Natural killer cell treated with Interleukin-12 subunit alpha and Interleukin-12 subunit beta and Interleukin-15 and Interleukin-18, amount 100 ng/mL, for 72 hours (primary cell): ENCODE measurements around the gene ALOX5AP. TPM values are rescaled to one million over a fixed set of nuclear protein-coding genes. Genes with fewer than 3 reads are reported as not detected.

Experiments used
- ATAC-seq, 2 donors: fragments of 150-1000 bp; cut with Tn5 transposase in 1 of 2; sonication (Bioruptor Pico), chemical (Tn5 transposase) in 1 of 2; 2 replicates each; pipeline ENCODE4 v1.10.0; 2021
- DNase-seq: peaks from one replicate; pipeline ENCODE4 v3.0.0; 2022; ENCODE audit warnings: low spot score
- H3K27ac Mint-ChIP-seq, 2 donors: 1 replicate in 1 of 2; 2 replicates in 1 of 2; pipeline ENCODE4 v1.8.0; 2022; ENCODE audit warnings: mixed read lengths in 2 of 2, mild to moderate bottlenecking in 1 of 2, moderate library complexity in 1 of 2
- H3K27me3 Mint-ChIP-seq, 2 donors: 1 replicate in 1 of 2; 2 replicates in 1 of 2; pipeline ENCODE4 v1.8.0; 2022; ENCODE audit warnings: mixed read lengths in 2 of 2
- H3K36me3 Mint-ChIP-seq: one replicate; pipeline ENCODE4 v1.8.0; 2022; ENCODE audit warnings: mixed read lengths
- H3K4me1 Mint-ChIP-seq, 2 donors: 1 replicate in 1 of 2; 2 replicates in 1 of 2; pipeline ENCODE4 v1.8.0; 2022; ENCODE audit warnings: low read depth in 2 of 2, mixed read lengths in 2 of 2, mild to moderate bottlenecking in 1 of 2
- H3K4me3 Mint-ChIP-seq: one replicate; pipeline ENCODE4 v1.8.0; 2022; ENCODE audit warnings: mixed read lengths
- H3K9me3 Mint-ChIP-seq: 2 replicates; pipeline ENCODE4 v1.8.0; 2022; ENCODE audit warnings: mixed read lengths
- total RNA-seq, 2 donors: library from RNA; stranded (reverse); gene quantifications; one replicate each; pipeline ENCODE4 v1.2.3, GENCODE V29; 2022

The ALOX5AP gene
- total RNA-seq, 2 donors from 2014 or later = 49.8 to 173 TPM

DNA sequence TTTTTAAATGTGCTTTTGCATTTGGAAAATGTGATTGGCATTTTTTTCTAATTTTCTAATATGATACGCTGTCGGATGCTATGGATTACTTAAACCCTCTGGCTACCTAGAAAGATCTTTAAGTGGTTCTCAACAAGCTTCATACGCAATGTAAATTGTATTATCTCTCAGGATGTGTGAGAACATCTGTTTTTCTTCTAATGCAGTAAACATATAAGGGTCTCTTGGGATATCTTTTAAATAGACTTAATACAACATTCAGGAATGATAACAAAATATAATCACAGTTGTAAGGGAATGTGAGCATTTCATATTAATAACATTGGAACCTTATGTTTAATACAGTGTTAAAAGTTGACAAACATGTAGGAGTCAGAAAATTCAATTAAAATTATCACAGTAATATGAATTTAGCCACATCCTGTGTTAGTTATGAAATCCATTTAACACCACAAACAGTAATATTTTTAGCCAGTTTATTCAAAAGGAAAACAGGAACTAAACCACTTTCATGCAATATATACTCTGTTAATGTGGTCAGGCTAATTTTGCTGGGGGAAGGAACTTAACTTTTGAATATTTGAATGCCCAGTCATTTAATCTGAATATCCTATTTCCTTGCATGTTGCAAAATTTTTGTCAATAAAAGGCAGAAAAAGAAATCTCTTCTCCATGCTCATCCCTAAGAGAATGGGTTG is 15.0 kb upstream of the ALOX5AP start:
- H3K9me3 Mint-ChIP-seq = no peaks in the 10 kb centered on the region
- peak overlapping the region; percentile 59 to 87 for H3K27ac Mint-ChIP-seq
- H3K27me3 Mint-ChIP-seq = no peaks in the 10 kb centered on the region
- no peak for DNase-seq
- ATAC-seq = peak; percentile 81 to 82
- peaks cover 14% of the 10 kb centered on the region for H3K36me3 Mint-ChIP-seq
- peaks cover 53 to 58% of the 10 kb centered on the region in 2 donors for H3K4me1 Mint-ChIP-seq
- H3K4me3 Mint-ChIP-seq = peak overlapping the region; percentile 65

DNA sequence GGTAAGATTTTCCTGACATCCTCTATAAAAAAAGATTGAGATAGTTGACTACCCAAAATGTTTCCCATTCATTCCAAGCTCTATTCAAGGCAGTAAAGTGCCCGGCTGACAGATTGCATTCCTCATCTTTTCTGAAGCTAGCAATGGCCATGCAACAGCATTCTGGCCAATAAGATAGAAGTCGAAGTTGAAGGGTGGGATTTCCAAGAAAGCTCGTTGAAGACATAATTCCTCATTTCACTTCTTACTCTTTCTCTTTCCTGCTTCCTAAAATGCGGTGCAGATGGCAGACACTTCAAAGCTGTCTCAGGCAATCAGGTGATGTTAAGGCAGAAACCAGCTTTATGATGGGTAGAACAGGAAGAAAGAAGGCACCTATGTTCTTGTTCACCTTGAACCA is 13.4 kb upstream of the ALOX5AP start:
- H3K27me3 Mint-ChIP-seq = no peaks in the 10 kb centered on the region
- H3K9me3 Mint-ChIP-seq = no peaks in the 10 kb centered on the region
- ATAC-seq (no peak), DNase-seq (no peak)
- H3K4me3 Mint-ChIP-seq = peak overlapping the region; percentile 65
- peaks cover 50 to 53% of the 10 kb centered on the region in 2 donors for H3K4me1 Mint-ChIP-seq
- peaks cover 14% of the 10 kb centered on the region for H3K36me3 Mint-ChIP-seq
- peak overlapping the region; percentile 59 to 87 for H3K27ac Mint-ChIP-seq

DNA sequence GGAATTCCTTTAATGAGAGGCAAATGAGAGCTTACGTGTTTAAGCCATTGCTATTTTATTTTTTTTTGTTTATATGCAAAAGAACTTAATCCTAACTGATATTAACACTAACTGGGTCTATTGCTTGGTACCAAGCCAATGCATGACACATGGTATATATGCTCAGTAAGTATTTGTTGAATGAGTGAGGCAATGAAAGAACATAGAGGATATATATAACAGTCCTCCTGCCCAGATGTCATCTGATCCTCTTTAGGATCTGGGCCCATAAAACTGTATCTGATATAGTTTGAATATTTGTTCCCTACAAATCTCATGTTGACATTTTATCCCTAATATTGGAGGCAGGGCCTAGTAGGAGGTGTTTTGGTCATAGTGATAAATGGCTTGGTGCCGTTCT is 13.0 kb upstream of the ALOX5AP start:
- DNase-seq = no peak
- ATAC-seq = no peak

DNA sequence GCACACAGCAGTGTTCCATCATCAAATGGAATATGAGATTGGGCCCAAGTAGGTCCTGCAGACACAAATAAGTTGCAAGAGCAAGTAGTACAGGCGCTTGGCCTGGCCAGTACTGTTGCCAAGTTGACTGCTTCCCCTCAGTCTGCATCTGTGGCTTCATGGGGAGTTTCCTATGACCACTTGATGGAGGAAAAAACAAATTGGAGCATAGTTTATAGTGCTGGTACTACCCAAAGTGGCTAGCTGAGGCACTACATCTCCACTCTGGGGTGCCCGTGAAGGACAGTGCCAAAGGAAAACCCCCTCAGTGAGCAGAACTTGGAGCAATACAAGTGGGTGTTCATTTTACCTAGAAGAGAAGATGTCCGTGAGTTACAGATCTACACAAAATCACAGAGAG is 10.6 kb upstream of the ALOX5AP start:
- Mint-ChIP-seq H3K27me3 (no peaks in the 10 kb centered on the region), H3K36me3 (peaks cover 14% of the 10 kb centered on the region), H3K4me3 (no peak overlapping the region), H3K27ac (no peak overlapping the region), H3K4me1 (peaks cover 35 to 36% of the 10 kb centered on the region in 2 donors), H3K9me3 (no peaks in the 10 kb centered on the region)
- peak in 1 of 2 donors; percentile 55 for ATAC-seq
- DNase-seq = no peak

More for the DNA sequence above, 13.0 kb upstream of the ALOX5AP start:
- Mint-ChIP-seq H3K27me3 (no peaks in the 10 kb centered on the region), H3K36me3 (peaks cover 14% of the 10 kb centered on the region), H3K27ac (peak overlapping the region; percentile 59 to 87), H3K4me1 (peaks cover 48 to 53% of the 10 kb centered on the region in 2 donors), H3K9me3 (no peaks in the 10 kb centered on the region), H3K4me3 (no peak overlapping the region)

DNA sequence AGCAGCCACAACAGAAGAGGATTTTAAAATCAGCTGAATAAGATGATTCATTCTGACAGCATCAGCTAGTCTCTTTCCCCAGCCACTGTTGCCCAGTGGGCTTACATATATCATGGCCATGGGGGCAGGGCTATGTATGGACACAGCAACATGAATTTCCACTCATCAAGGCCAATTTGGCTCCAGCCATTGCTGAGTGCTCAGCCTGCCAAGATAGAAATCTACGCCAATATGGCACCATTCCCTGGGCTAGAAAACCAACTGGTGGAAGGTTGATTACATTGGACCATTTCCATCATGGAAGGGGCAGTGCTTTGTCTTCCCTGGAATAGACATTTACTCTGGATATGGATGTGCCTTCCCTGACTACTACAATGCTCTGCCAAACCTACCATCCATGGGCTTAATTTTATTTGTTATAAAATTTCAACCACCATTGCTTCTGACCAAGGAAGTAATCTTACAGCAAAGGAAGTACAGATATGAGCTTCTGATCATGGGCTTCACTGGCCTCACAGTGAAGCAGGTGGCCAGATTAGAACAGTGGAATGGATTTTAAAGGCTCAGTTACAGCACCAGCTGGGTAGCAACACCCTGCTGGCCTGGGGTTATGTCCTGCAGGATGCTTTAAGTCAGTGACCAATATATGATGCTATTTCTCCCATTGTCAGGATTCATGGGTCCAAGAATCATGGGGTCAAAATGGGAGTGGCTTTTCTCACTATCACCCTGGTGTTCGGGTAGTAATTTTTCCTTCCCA is 9.8 kb upstream of the ALOX5AP start:
- ATAC-seq (no peak), DNase-seq (no peak)
- H3K4me1 Mint-ChIP-seq = peaks cover 29 to 33% of the 10 kb centered on the region in 2 donors
- peaks cover 14% of the 10 kb centered on the region for H3K36me3 Mint-ChIP-seq
- H3K27ac Mint-ChIP-seq = no peak overlapping the region
- no peaks in the 10 kb centered on the region for H3K27me3 Mint-ChIP-seq
- H3K4me3 Mint-ChIP-seq = no peak overlapping the region
- no peaks in the 10 kb centered on the region for H3K9me3 Mint-ChIP-seq

DNA sequence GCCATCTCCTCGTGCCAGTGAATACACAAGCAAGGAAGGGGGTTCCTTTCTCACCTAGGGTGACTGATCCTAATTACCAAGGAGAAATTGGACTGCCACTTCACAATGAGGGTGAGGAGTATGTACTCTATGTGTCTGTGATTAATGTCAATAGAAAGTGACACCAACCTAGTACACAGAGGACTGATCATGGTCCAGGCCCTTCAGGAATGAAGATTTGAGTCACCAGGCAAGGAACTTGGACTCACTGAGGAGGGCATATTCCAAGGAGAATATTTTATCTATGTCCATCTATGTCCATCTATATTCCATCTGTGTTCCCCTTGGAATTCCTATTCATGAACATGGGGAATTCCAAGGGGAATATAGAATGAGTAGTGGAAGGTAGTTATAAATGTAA is 9.2 kb upstream of the ALOX5AP start:
- H3K27me3 Mint-ChIP-seq = no peaks in the 10 kb centered on the region
- DNase-seq (no peak), ATAC-seq (no peak)
- no peak overlapping the region for H3K27ac Mint-ChIP-seq
- no peaks in the 10 kb centered on the region for H3K9me3 Mint-ChIP-seq
- no peak overlapping the region for H3K4me3 Mint-ChIP-seq
- peaks cover 22 to 26% of the 10 kb centered on the region in 2 donors for H3K4me1 Mint-ChIP-seq
- peaks cover 14% of the 10 kb centered on the region for H3K36me3 Mint-ChIP-seq

DNA sequence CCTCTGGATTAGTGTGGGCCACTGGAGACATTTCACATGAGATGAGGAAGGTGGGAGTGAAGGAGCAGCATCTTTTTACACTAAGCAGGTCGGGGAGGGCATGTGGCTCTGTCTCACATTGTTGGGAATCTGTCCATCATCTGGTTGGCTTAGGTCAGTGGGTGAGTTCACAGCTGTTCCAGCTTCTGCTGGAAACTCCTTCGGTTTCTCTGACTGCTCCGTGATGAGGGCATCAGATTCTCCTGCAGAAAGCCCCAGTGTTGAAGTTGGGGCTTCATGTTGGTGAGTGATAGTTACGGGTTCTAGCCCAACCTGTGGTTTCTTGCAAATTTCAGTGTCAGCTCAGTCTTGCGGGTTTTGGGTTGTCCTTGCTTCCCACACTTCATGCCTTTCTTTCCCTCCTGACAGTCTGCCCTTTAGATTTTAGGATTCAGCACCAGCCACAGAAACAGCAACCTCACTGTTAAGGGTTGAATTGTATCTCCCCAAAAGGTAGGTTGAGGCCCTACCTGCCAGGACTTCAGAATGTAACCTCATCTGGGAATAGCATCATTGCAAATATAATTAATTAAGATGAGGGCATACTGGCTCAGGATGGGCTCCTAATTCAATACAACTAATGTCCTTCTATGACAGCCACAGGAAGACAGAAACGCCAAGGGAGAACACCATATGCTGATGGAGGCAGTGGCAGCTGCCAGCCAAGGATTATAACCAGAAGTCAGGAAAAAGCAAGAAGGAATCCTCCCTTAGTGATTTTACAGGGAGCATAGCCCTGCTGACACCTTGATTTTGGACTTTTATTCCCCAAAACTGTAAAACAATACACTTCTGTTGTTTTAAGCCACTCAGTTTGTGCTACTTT is 7.6 kb upstream of the ALOX5AP start:
- Mint-ChIP-seq H3K27me3 (peaks cover 0 to 2% of the 10 kb centered on the region in 2 donors), H3K36me3 (peaks cover 10% of the 10 kb centered on the region), H3K9me3 (no peaks in the 10 kb centered on the region), H3K4me3 (no peak overlapping the region), H3K27ac (no peak overlapping the region), H3K4me1 (peaks cover 18% of the 10 kb centered on the region in 2 donors)
- DNase-seq = no peak
- no peak for ATAC-seq

DNA sequence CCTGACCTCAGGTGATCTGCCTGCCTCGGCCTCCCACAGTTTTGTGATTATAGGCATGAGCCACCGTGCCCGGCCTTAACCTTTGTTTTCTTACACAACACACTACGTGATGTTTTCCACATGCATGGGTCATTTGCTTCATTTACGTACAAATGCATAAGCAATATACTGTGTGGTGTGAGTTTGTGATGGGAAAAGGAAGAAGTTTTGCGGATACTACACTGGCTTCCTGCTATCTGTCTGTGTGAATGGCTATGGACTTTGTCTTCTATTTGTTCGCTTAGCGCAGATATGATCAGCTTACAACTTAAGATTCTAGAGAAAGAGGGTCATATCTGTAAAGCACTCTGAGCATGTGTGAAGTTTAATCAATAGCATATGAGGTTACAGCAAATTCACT is 5.5 kb upstream of the ALOX5AP start:
- Mint-ChIP-seq H3K27ac (peak overlapping the region in 1 of 2 donors; percentile 39), H3K9me3 (no peaks in the 10 kb centered on the region), H3K27me3 (peaks cover 0 to 2% of the 10 kb centered on the region in 2 donors), H3K4me1 (peaks cover 15 to 20% of the 10 kb centered on the region in 2 donors), H3K36me3 (peaks cover 3% of the 10 kb centered on the region), H3K4me3 (no peak overlapping the region)
- ATAC-seq (no peak), DNase-seq (no peak)

DNA sequence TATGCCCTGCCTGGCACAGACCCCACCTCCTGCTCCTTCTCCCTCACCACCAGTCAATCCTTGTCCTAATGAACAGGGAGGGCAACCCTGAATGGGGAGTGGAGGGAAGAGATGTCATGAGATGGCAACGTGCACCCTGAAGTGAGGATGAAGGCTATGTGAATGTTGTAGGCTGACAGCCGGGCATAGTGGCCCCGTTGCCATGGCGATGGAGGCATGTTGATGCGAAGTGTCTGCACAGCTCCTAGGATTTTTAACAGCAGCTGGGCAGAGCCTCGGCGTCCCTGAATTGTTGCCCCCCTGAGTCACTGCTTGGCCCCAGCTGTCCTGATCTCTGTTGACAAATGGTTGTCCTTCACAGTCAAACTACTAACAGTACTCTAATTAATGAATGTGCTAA is 4.8 kb upstream of the ALOX5AP start:
- Mint-ChIP-seq H3K27me3 (peaks cover 0 to 2% of the 10 kb centered on the region in 2 donors), H3K4me1 (peaks cover 19 to 22% of the 10 kb centered on the region in 2 donors), H3K27ac (peak overlapping the region in 1 of 2 donors; percentile 39), H3K4me3 (no peak overlapping the region), H3K36me3 (no peaks in the 10 kb centered on the region), H3K9me3 (no peaks in the 10 kb centered on the region)
- DNase-seq (no peak), ATAC-seq (no peak)

DNA sequence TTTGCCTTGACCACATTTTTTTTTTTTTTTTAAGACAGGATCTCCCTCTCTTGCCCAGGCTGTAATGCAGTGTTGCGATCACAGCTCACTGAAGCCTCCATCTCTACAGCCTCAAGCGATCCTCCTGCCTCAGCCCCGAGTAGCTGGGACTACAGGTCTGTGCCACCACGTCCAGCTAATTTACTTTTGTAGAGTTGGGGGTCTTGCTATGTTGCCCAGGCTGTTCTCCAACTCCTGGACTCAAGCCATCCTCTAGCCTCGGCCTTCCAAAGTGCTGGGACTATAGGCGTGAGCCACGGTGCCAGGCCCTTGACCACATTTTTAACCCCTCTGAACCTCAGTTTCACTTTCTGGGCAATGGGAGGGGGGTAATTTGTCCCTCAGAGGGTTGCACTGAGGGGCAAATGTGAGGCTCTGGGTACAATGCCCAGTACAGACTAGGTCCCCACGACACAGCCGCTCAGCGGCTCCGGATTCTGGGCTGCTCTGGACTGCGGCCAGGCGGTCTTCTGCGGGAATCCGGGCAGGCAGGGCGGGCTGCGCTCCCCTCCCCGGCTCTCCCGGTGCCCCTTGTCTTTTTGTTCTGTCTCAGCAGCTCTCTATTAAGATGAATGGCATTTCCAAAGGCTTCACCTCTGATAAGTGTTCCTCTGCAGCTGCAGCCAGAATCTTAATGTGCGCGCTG is 3.8 kb upstream of the ALOX5AP start:
- Mint-ChIP-seq H3K9me3 (no peaks in the 10 kb centered on the region), H3K4me1 (peaks cover 25 to 29% of the 10 kb centered on the region in 2 donors), H3K27ac (peak overlapping the region in 1 of 2 donors; percentile 43), H3K36me3 (no peaks in the 10 kb centered on the region), H3K4me3 (no peak overlapping the region), H3K27me3 (peaks cover 0 to 2% of the 10 kb centered on the region in 2 donors)
- DNase-seq (no peak), ATAC-seq (no peak)

DNA sequence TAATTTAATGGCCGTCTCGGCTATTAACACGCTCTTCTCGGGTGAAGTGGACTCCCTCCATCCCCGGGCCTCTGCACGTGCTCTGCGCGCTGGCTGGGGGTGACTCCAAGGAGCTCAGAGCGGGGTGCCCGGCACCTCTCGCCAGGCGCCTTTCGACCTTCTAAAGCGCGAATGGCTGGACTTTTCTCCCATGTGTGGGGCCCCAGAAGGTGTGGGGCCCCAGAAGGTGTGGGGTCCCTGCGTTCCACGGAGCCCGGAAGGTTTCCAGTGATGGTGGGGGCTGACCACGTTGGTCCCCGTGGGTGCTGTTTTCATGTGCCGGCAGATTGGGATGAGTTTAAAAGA is 3.3 kb upstream of the ALOX5AP start:
- peak overlapping the region in 1 of 2 donors; percentile 16 for H3K27ac Mint-ChIP-seq
- H3K4me3 Mint-ChIP-seq = no peak overlapping the region
- H3K36me3 Mint-ChIP-seq = no peaks in the 10 kb centered on the region
- peaks cover 0 to 2% of the 10 kb centered on the region in 2 donors for H3K27me3 Mint-ChIP-seq
- ATAC-seq = no peak
- H3K4me1 Mint-ChIP-seq = peaks cover 30 to 34% of the 10 kb centered on the region in 2 donors
- H3K9me3 Mint-ChIP-seq = no peaks in the 10 kb centered on the region
- DNase-seq = no peak

DNA sequence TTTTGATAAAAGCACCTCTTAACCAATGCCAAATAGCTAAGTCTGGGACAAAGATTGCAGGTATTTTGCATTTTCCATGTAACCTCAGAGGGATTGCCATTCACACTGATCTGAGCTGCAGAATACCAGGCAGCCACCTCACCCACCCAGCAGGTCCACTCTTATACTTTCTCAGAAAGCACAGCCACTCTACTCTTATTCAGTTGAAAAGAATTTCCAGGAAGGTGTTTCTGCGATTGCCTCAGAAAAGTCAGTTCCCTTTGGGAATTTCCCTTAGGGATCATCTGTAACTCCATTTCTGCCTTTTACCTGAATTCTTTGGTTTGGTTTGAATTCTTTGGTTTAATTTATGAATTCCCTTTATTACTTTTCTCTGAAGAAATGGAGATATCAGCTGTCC is 904 bp upstream of the ALOX5AP start:
- peaks cover 0 to 2% of the 10 kb centered on the region in 2 donors for H3K27me3 Mint-ChIP-seq
- H3K27ac Mint-ChIP-seq = peak overlapping the region; percentile 82 to 92
- H3K4me1 Mint-ChIP-seq = peaks cover 53 to 58% of the 10 kb centered on the region in 2 donors
- H3K4me3 Mint-ChIP-seq = peak overlapping the region; percentile 89
- no peaks in the 10 kb centered on the region for H3K9me3 Mint-ChIP-seq
- DNase-seq (no peak), ATAC-seq (no peak)
- H3K36me3 Mint-ChIP-seq = no peaks in the 10 kb centered on the region

DNA sequence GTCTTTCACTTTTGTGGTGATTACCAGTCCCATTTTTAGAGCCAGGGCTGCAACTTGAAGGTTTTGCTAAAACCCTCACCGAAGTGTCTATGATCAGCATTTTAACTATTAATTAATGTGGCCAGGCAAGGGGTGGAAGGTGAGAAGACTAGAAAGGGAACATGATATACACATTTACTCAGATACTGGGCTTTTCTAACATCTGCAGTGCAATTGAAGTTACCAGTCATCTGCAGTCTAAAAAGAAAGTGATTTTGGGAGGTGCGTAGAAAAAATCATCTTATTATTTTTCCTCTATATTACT is 481 bp downstream of the ALOX5AP start:
- Mint-ChIP-seq H3K27me3 (peaks cover 0 to 2% of the 10 kb centered on the region in 2 donors), H3K4me3 (peak overlapping the region; percentile 89), H3K27ac (peak overlapping the region; percentile 82 to 92), H3K4me1 (peaks cover 62 to 72% of the 10 kb centered on the region in 2 donors), H3K36me3 (peaks cover 7% of the 10 kb centered on the region), H3K9me3 (no peaks in the 10 kb centered on the region)
- no peak for ATAC-seq
- DNase-seq = no peak
